HG02943 (cell line): Measurements from ENCODE around the gene NOG.

Experiments used
- ATAC-seq: cut with Tn5 transposase; IDR thresholded peaks from one replicate; pipeline ENCODE4 v1.9.1; 2021; ENCODE audit warnings: mild to moderate bottlenecking, low read depth, moderate library complexity; ENCODE audit not compliant: unreplicated experiment

Gene NOG

GRCh38 chr17:56633681-56634080 lies 40.2 kb downstream of the NOG start:
- no peak for ATAC-seq

GRCh38 chr17:56635641-56636040 lies 42.1 kb downstream of the NOG start:
- no peak for ATAC-seq

GRCh38 chr17:56636265-56636664 lies 42.8 kb downstream of the NOG start:
- no peak for ATAC-seq

GRCh38 chr17:56637254-56637653 lies 43.8 kb downstream of the NOG start:
- no peak for ATAC-seq

DNA sequence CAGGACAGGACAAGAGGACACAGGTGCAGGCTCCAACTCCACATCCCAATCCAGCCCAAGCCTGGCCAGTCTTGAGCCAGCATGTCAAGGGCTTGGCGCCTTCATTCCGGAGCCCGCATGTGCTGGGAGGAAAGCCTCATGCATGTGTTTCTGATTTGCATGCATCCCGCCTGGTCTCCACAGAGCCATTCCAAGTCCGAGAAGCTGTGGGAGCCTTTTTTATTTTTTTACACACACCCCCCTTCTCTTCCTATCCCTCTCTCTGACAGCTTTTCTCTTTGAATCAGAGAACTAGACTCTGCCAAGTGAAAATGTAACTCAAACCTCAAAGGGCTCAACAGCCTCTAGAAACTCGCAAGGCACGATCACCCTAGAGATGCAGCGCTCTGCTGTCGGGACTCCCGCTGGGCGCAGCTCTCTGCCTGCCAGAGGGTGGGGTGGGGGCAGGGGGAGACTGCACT lies 45.1 kb downstream of the NOG start:
- ATAC-seq = no peak

DNA sequence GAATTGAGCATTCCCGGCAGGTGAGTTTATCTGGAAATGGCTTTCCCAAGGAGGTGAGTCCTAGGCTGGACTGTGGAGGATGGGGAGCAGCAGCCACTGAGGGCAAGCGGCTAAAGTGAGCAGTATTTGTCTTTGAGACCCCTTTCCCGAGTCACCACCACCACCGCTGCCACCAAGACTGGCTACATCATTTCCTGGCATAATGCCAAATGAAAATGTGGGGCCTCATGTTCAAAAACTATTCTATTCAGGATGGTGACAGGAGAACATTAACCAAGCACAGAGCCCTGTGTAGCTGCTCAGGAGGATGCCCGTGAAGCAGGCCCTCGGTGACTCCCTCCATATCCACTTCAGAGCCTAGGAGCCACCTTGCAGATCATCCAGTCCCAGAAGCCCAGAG lies 46.0 kb downstream of the NOG start:
- no peak for ATAC-seq

GRCh38 chr17:56640116-56640515 lies 46.6 kb downstream of the NOG start:
- no peak for ATAC-seq

DNA sequence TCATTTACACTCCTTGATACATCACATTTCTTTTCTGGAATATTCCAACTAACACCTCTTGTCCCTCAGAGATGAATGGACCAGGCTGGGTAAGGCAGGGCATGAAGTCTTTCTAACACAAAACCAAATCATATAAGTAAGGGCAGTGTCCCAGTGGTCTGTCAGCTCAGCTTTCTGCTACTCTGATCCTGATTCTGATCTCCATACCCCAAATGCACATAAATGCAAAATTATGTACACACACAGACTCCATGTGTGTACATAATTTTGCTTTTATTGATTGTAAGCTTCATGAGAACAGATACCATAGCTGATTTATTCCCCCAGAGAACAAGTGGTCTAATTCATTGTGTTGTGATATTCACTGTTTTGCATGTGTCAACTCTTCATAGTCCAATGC lies 47.9 kb downstream of the NOG start:
- ATAC-seq = no peak

DNA sequence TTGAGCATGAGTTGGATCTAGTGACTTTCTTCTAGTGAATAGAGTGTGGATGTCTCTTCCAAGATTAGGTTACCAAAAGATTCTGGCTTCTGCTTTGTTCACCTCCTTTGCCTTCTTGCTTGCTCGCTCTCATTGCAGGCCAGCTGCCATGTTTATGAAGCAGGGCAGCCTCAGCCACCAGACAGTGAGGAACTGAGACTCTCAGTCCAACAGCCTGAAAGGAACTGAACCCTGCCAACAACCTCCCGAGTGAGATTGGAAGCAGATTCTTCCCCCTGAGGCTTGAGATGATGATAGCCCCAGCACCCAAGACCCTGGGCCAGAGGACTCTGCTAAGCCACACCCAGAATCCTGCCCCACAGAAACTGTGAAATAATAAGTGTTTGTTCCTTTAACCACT lies 48.4 kb downstream of the NOG start:
- no peak for ATAC-seq

GRCh38 chr17:56642424-56642823 lies 48.9 kb downstream of the NOG start:
- no peak for ATAC-seq
